Measurements from ENCODE around the gene MPDU1.

DNA sequence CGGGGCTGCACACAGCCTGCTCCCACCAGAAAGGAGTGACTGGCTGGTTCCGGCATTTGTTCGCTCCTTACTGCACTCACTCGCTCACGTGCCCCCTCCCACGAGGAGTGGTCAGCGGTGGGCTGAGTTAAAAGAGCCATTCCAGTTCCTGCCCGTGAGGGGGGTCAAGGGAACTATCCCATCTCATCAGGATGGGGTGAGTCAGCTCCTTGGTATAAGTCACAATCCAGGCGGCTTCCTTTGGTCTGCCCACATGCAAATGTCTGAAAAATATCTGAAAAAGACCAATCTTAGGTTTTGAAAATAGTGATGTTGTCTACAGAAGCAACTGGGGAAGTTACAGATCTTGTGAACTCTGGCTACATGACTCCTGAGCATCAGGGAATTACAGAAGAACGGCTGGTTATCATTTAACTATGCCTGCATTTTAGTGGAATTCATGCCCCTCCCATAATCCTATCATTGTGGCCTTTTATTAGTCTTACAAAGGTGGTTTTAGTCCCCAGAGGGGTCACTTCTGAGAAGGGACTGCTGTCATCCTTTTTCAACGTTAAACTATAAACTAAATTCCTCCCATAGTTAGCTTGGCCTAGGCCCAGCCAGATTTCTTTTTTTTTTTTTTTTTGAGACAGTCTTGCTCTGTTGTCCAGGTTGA is 44.6 kb upstream of the MPDU1 start:
- TF ChIP-seq POLR2AphosphoS5 (IDR thresholded peaks at IDR 0.05) (no peak), EP300 (IDR thresholded peaks at IDR 0.05) (no peak)
- TF ChIP-seq, protein P1, sequence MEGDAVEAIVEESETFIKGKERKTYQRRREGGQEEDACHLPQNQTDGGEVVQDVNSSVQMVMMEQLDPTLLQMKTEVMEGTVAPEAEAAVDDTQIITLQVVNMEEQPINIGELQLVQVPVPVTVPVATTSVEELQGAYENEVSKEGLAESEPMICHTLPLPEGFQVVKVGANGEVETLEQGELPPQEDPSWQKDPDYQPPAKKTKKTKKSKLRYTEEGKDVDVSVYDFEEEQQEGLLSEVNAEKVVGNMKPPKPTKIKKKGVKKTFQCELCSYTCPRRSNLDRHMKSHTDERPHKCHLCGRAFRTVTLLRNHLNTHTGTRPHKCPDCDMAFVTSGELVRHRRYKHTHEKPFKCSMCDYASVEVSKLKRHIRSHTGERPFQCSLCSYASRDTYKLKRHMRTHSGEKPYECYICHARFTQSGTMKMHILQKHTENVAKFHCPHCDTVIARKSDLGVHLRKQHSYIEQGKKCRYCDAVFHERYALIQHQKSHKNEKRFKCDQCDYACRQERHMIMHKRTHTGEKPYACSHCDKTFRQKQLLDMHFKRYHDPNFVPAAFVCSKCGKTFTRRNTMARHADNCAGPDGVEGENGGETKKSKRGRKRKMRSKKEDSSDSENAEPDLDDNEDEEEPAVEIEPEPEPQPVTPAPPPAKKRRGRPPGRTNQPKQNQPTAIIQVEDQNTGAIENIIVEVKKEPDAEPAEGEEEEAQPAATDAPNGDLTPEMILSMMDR (IDR thresholded peaks at IDR 0.05), result no peak

Measured in esophagus muscularis mucosa (tissue), 4 donors.